HG02870 (cell line): ENCODE data around the gene ULBP1.
"Not testable (repeated sequence)": the region's sequence is repeated elsewhere in the genome, so short reads cannot be mapped to it uniquely, and the experiment has no call there.

Experiments used
- ATAC-seq: cut with Tn5 transposase; IDR thresholded peaks from one replicate; pipeline ENCODE4 v1.9.1; 2021; ENCODE audit warnings: mild to moderate bottlenecking, moderate library complexity; ENCODE audit not compliant: unreplicated experiment

ULBP1 gene

DNA sequence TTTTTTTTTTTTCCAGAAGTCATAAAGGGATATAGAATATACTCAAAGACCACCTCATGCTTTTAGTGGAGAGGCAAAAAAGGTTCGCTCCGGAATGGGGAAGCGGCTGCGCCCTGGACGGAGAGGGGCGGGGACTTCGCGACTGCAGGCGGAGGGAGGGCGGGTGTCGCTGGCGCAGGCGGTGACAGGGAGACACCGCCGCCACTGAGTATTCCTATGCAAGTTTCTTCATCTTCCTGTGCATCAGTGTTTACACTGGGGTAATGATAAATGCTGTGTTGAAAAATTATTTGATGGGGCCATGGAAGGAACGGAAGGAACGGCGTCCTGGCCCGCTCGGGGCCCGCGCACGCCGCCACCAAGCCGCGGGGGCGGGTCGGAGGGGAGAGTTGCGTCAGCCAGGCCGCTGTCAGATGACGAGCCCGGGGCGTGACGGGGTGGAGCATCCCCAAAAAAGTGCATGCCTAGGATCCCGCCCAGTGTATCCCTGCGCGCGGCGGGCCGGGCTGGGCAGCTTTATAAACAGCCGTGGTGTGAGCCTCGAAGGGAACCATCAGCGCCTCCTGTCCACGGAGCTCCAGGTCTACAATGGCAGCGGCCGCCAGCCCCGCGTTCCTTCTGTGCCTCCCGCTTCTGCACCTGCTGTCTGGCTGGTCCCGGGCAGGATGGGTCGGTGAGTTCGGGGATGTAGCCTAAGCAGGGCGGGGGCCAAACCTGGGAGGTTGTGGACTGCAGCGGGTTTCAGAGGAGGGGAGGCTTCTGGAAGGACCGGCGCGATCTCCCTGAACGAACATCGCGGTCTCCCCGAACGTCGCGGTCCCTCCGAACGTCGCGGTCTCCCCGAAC, at the start of gene ULBP1:
Gene ULBP1 (plus strand): TSS at position 482 of the 846 bp plus-strand sequence. CDS start 107 bp downstream, at position 589.
- ATAC-seq = no peak

DNA sequence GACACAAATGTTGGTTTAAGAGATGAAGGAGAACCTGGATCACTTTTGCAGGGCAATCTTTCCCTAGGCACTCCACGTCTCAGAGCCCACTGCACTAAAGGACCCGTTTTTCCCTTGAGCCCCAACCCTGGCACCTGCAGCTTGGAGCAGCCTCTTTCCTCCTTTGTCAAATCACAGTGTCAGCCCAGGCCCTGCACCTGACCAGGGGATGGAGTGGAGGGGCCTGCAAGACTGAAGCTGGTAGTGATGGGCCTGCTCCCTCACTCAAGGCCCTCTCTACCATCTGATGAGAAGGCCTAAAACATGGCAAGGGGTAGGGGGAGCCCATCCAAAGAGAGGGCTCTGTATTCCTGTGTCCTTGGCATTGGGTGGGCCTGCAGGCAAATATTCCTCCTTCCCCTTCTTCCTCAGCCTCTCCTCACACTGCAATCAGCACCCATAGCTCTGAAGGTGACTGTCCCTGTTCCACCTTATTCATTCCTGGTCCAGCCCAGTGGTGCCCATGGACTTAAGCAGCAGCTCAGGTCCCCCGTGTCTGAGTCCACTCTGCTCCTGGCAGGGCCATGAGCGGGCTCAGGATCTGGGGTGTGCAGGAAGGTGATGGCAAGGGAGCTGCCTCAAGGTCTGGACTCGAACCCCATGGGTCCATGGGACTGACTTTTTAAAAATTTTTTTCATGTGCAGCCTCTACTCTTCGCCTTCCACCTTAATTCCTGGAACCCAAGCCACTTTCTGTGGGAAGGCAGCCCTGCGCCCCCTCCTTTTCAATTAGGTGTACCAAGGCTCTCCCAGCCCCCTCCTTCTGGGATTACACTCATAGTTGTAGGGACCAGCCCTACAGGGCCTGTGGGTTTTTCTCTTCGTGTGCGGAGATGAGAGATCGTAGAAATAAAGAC, 47.5 kb upstream of the ULBP1 start:
- ATAC-seq = no peak

- no peak for ATAC-seq
Measured at GRCh38 chr6:149917679-149918078, 46.1 kb upstream of the ULBP1 start.

GRCh38 chr6:149918151-149918905, 45.4 kb upstream of the ULBP1 start:
- ATAC-seq = no peak

GRCh38 chr6:149919126-149919833, 44.5 kb upstream of the ULBP1 start:
- ATAC-seq = not testable (repeated sequence)

- no peak for ATAC-seq
Measured at GRCh38 chr6:149919834-149920225, 43.9 kb upstream of the ULBP1 start.

GRCh38 chr6:149921361-149921760, 42.4 kb upstream of the ULBP1 start:
- no peak for ATAC-seq

DNA sequence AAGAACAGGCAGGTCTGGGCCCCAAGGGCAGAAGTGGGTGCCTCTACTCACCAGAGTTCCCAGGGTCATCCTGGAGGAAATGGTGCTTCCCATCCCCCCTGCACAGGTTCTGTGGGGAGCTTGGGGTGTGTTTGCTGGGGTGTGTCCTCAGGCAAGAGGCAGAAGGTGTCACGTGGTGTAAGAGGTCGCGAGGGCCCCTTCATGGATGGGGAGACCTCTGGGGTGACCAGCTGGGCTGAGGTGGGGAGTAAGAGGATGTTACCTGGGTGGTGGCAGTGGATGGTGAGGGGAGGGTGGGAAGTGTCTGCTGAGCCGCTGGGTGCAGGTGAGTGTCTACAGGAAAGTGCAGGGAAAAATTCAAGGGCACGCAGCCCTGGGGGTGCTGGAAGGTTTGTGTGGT, 41.7 kb upstream of the ULBP1 start:
- ATAC-seq = not testable (repeated sequence)

DNA sequence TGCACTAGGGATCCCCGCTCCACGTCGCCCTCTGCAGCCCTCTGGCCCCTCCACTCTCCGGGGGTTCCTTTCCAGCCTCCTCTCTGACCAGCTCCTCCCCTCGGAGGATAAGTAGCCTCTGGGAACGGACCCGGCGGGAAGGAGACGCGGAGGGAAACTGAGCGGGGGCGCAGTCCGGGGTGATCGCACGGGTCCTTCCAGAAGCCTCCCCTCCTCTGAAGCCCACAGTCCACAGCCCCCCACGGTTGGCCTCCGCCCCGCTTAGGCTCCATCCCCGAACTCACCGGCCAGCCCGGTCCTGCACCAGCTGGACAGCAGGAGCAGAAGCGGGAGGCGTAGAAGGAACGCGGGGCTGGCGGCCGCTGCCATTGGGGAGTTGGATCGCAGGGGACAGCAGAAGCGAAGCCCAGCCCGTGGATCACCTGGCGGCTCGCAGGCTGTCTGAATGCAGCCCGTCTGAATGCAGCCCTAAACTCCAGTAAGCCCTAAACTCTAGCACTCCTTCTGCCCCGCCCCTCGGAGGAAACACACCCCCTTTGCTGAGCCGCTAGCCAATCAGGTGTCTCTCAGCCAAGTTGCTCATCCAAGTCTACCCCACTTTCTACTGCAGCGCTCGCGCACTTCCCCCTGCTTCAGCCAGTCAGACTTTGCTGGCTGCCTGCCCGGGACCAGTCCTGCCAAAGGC, 41.0 kb upstream of the ULBP1 start, which contains the start of gene RAET1G:
Gene RAET1G (minus strand): TSS at position 480 of the 685 bp plus-strand sequence. CDS start 111 bp downstream, at position 369.
- ATAC-seq = no peak

GRCh38 chr6:149923327-149923986, 40.3 kb upstream of the ULBP1 start:
- ATAC-seq = no peak

GRCh38 chr6:149924206-149924932, 39.4 kb upstream of the ULBP1 start:
- no peak for ATAC-seq

- ATAC-seq = no peak
Measured at GRCh38 chr6:149924933-149925252, 38.9 kb upstream of the ULBP1 start.

- ATAC-seq = no peak
Measured at GRCh38 chr6:149925253-149925973, 38.3 kb upstream of the ULBP1 start.

GRCh38 chr6:149925974-149926777, 37.6 kb upstream of the ULBP1 start:
- ATAC-seq = no peak

DNA sequence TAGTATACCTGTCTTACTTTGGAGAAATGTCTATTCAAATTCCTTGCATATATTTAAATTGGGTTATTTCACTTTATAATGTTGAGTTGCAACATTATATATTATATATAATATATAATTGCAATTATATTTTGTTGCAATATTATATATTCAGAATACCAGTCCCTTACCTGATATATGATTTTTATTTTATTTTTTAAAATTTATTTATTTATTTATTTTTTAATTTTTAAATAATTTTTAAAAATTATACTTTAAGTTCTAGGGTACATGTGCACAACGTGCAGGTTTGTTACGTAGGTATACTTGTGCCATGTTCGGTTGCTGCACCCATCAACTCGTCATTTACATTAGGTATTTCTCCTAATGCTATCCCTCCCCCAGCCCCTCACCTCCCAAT, 36.7 kb upstream of the ULBP1 start:
- not testable (repeated sequence) for ATAC-seq

DNA sequence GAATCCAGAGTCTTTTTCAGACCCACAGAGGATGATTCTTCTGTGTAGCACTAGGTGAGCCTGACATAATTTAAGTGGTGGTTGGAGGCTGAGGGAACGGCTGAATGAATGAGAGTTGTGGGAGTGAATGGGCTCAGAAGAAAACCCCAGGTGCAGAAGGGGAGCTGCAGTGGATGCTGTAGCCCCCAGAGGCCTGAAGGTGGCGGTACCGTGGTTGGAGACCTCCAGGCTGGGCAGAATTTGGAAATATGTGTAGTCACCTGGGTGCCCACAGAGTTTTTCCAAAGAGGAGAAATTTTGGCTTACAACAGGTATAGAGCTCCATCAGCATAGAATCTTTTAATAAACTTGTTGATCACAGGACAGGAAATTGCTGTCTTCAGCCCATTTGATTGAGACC, 34.3 kb upstream of the ULBP1 start:
- ATAC-seq = no peak

GRCh38 chr6:149931501-149931900, 32.2 kb upstream of the ULBP1 start:
- ATAC-seq = no peak
